Fibroblast of lung (primary cell): ENCODE results near the gene PACSIN1. TPM values are rescaled to one million over a fixed set of nuclear protein-coding genes. Genes with fewer than 3 reads are reported as not detected.

ENCODE experiments used
- DNase-seq, 2 donors: peaks; one replicate each; pipeline versions ENCODE4 v3.0.0 to v3.0.0-alpha.2; 2010; ENCODE audit warnings: low read depth in 2 of 2
- H2AFZ ChIP-seq: 2 replicates; pipeline ENCODE4 v1.5.1; 2012; ENCODE audit warnings: low read length, control low read depth, inconsistent platforms
- H3K27ac ChIP-seq: 2 replicates; pipeline ENCODE4 v1.5.1; 2011; ENCODE audit warnings: low read length, control low read depth; ENCODE audit not compliant: insufficient read depth
- H3K27me3 ChIP-seq: 2 replicates; pipeline ENCODE4 v1.5.1; 2011; ENCODE audit warnings: mild to moderate bottlenecking, low read length; ENCODE audit not compliant: control insufficient read depth, insufficient read depth
- H3K36me3 ChIP-seq: 2 replicates; pipeline ENCODE4 v1.5.1; 2011; ENCODE audit warnings: low read length; ENCODE audit not compliant: control insufficient read depth, insufficient read depth
- H3K4me1 ChIP-seq: 2 replicates; pipeline ENCODE4 v1.5.1; 2011; ENCODE audit warnings: low read length; ENCODE audit not compliant: control insufficient read depth, insufficient read depth; ENCODE audit errors: extremely low read depth
- H3K4me2 ChIP-seq: 2 replicates; pipeline ENCODE4 v1.5.1; 2011; ENCODE audit warnings: low read length, control low read depth; ENCODE audit not compliant: insufficient read depth; ENCODE audit errors: extremely low read depth
- H3K4me3 ChIP-seq, 4 experiments: fragments of 200-600 bp in 1 of 4; sonication (generic) in 1 of 4; replicated peaks in 1 of 4; 2 replicates each; pipeline ENCODE4 v1.5.1; 2011 to 2016; ENCODE audit warnings: low read length in 4 of 4, low read depth in 3 of 4, mild to moderate bottlenecking in 3 of 4, control low read depth in 2 of 4, inconsistent platforms in 1 of 4, mixed read lengths in 1 of 4; ENCODE audit not compliant: insufficient read depth in 1 of 4; ENCODE audit errors: control extremely low read depth in 1 of 4
- H3K79me2 ChIP-seq: 2 replicates; pipeline ENCODE4 v1.5.1; 2012; ENCODE audit warnings: mild to moderate bottlenecking, low read length, inconsistent platforms; ENCODE audit not compliant: control insufficient read depth, insufficient read depth
- H3K9ac ChIP-seq: 2 replicates; pipeline ENCODE4 v1.5.1; 2011; ENCODE audit warnings: mild to moderate bottlenecking, low read length, control low read depth; ENCODE audit not compliant: insufficient read depth
- H3K9me3 ChIP-seq: 2 replicates; pipeline ENCODE4 v1.5.1; 2012; ENCODE audit warnings: low read depth, low read length; ENCODE audit not compliant: control insufficient read depth, insufficient read depth
- H4K20me1 ChIP-seq: 2 replicates; pipeline ENCODE4 v1.5.1; 2011; ENCODE audit warnings: low read length; ENCODE audit not compliant: control insufficient read depth, insufficient read depth; ENCODE audit errors: extremely low read depth
- EZH2 ChIP-seq: IDR thresholded peaks from 2 replicates; pipeline ENCODE4 v1.5.1; 2012; ENCODE audit warnings: low read length, control low read depth, mild to moderate bottlenecking; ENCODE audit errors: missing control alignments
- polyA plus RNA-seq, 2 donors: library from polyadenylated mRNA; depleted of rRNA in 1 of 2; stranded (reverse) in 1 of 2; unstranded in 1 of 2; fragments of >200 nt; gene quantifications; 2 replicates each; pipeline ENCODE4 v1.2.1, GENCODE V29; 2011 to 2012; ENCODE audit warnings: missing spikeins in 1 of 2
- total RNA-seq: library from RNA; depleted of rRNA; stranded (reverse); fragments of >200 nt; gene quantifications from 2 replicates; pipeline ENCODE4 v1.2.1, GENCODE V29; 2014
- TF ChIP-seq, protein P1 (sequence below), 2 donors: IDR thresholded peaks in 1 of 2; conservative IDR thresholded peaks in 1 of 2; 1 replicate in 1 of 2; 2 replicates in 1 of 2; pipeline ENCODE4 v1.5.1; 2011 to 2012; ENCODE audit warnings: low read length in 2 of 2, control low read depth in 1 of 2, inconsistent platforms in 1 of 2, low read depth in 1 of 2, mild to moderate bottlenecking in 1 of 2

The PACSIN1 gene
- total and polyA plus RNA-seq, 2 donors (not counting 1 experiment from before 2014, with no cell fraction given): under 0.01 TPM; not detected in 1

DNA sequence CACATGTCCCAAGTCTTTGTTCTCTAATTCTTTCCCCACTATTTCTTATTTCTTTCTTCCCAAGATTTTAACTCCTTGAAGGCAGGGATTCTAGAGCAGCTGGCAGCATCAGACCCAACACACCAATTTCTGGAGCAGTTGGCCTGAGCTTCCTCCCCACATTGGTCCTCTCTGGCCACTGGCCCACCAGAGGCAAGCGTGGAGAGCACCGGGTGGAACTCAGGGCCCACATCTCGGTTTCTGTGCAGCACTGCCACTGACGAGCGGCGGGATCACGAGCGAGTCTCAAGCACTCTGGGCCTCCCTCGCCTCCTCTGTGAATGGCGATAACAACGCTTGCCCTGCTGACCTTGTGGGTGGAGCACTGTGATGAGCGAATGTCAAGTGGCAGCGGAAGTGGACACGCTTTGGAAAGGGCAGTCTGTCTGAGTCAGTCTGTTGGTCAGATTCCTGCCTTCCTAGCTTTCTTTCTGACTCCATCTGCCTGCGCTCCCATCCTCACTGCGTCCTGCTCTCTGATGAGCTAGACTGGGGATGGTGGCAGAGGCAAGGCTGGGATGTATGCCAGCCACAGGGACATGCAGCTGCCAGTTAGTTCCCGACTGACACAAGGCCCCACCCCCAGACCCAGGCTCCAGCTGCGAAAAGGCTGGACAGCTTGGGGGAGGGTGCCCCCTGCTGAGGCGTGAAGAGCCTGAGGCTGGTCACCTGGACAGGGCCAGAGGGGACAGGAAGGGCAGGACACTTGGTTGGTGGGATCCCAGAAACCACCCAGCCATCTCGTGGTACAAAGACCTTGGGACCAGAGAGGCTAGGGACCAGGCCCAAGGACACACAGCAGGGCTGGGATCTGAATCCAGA is 94.7 kb downstream of the PACSIN1 start:
- H3K4me2 ChIP-seq: no peak overlapping the region
- peak; percentile 59 to 68 for DNase-seq
- no peaks in the 10 kb centered on the region for H3K27me3 ChIP-seq
- peak overlapping the region; percentile 4 for H2AFZ ChIP-seq
- peaks cover 3% of the 10 kb centered on the region for H3K4me1 ChIP-seq
- TF ChIP-seq, protein P1, sequence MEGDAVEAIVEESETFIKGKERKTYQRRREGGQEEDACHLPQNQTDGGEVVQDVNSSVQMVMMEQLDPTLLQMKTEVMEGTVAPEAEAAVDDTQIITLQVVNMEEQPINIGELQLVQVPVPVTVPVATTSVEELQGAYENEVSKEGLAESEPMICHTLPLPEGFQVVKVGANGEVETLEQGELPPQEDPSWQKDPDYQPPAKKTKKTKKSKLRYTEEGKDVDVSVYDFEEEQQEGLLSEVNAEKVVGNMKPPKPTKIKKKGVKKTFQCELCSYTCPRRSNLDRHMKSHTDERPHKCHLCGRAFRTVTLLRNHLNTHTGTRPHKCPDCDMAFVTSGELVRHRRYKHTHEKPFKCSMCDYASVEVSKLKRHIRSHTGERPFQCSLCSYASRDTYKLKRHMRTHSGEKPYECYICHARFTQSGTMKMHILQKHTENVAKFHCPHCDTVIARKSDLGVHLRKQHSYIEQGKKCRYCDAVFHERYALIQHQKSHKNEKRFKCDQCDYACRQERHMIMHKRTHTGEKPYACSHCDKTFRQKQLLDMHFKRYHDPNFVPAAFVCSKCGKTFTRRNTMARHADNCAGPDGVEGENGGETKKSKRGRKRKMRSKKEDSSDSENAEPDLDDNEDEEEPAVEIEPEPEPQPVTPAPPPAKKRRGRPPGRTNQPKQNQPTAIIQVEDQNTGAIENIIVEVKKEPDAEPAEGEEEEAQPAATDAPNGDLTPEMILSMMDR (conservative IDR thresholded peaks at IDR 0.05 in 1 of 2, IDR thresholded peaks at IDR 0.05 in 1 of 2; ENCODE audit: low read depth in 1 of 2, low read length in 2 of 2): peak in 1 of 2 donors; percentile 18
- no peak for TF ChIP-seq EZH2
- peak overlapping the region; percentile 4 for H3K27ac ChIP-seq
- H3K79me2 ChIP-seq: no peaks in the 10 kb centered on the region
- H4K20me1 ChIP-seq: no peaks in the 10 kb centered on the region
- no peak overlapping the region for H3K4me3 ChIP-seq
- H3K9me3 ChIP-seq: no peaks in the 10 kb centered on the region
- no peaks in the 10 kb centered on the region for H3K36me3 ChIP-seq
- H3K9ac ChIP-seq: no peak overlapping the region

DNA sequence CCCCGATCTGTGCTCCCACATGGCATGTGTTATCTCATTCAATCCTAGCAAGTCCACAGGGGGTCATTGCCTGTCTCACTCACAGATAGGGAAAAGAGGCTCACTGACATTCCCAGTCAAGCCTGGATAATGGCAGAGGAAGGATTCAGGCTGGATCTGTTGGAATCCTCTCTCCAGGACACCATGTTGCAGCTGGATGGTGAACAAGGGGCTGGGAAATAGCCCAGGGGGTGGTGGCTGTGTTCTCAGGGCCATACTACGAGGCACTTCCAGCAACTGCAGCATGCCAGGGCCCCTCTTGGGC is 95.3 kb downstream of the PACSIN1 start:
- H3K4me2 ChIP-seq: no peak overlapping the region
- H3K4me1 ChIP-seq: peaks cover 3% of the 10 kb centered on the region
- H3K9me3 ChIP-seq: no peaks in the 10 kb centered on the region
- H3K9ac ChIP-seq: no peak overlapping the region
- no peaks in the 10 kb centered on the region for H3K36me3 ChIP-seq
- no peak overlapping the region for H2AFZ ChIP-seq
- no peaks in the 10 kb centered on the region for H4K20me1 ChIP-seq
- H3K79me2 ChIP-seq: no peaks in the 10 kb centered on the region
- H3K27me3 ChIP-seq: no peaks in the 10 kb centered on the region
- no peak for DNase-seq
- H3K4me3 ChIP-seq: no peak overlapping the region
- TF ChIP-seq, protein P1 (conservative IDR thresholded peaks at IDR 0.05 in 1 of 2, IDR thresholded peaks at IDR 0.05 in 1 of 2; ENCODE audit: low read depth in 1 of 2, low read length in 2 of 2): no peak
- TF ChIP-seq EZH2: no peak
- H3K27ac ChIP-seq: no peak overlapping the region

DNA sequence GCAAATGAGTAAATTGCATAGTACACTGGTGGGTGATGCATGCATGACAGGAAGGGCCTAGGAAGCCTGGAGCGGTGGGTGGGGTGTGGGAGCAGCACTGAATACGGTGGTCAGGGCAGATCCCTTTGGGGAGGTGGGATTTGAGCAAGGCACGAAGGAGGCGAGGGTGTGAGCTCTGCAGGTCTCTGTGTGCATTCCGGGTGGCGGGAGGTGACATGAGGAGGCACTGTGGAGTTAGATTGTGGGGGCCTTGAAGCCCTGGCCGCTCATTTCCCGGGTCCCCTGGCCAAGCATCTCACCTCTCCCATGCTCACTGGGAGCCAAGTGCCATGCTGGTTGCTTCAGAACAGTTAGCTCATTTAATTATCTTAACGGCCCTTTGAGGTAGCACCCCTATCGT is 96.5 kb downstream of the PACSIN1 start:
- H3K79me2 ChIP-seq: no peaks in the 10 kb centered on the region
- no peak overlapping the region for H3K4me2 ChIP-seq
- no peak overlapping the region for H3K27ac ChIP-seq
- no peak for TF ChIP-seq EZH2
- TF ChIP-seq, protein P1 (conservative IDR thresholded peaks at IDR 0.05 in 1 of 2, IDR thresholded peaks at IDR 0.05 in 1 of 2; ENCODE audit: low read depth in 1 of 2, low read length in 2 of 2): no peak
- DNase-seq: no peak
- no peaks in the 10 kb centered on the region for H3K9me3 ChIP-seq
- no peaks in the 10 kb centered on the region for H3K27me3 ChIP-seq
- no peak overlapping the region for H3K4me3 ChIP-seq
- H4K20me1 ChIP-seq: no peaks in the 10 kb centered on the region
- H3K9ac ChIP-seq: no peak overlapping the region
- peaks cover 3% of the 10 kb centered on the region for H3K4me1 ChIP-seq
- H3K36me3 ChIP-seq: no peaks in the 10 kb centered on the region
- H2AFZ ChIP-seq: no peak overlapping the region
